Measurements from ENCODE around the gene KMT2E.

Gene KMT2E

GRCh38 chr7:105156731-105157130 lies 142.7 kb downstream of the KMT2E start (continued):
- TF ChIP-seq REST (tag by site-specific recombination; IDR thresholded peaks at IDR 0.05) = no peak
- TF ChIP-seq SALL2 (tag by site-specific recombination; IDR thresholded peaks at IDR 0.05; ENCODE audit: borderline replicate concordance) = no peak
- no peak for TF ChIP-seq ZNF791 (tag by site-specific recombination; IDR thresholded peaks at IDR 0.05)

- no peaks in the 10 kb centered on the region for H3K4me1 ChIP-seq (ENCODE audit: control insufficient read depth, insufficient read depth, low read length)
- no peak overlapping the region for H3K27ac ChIP-seq (ENCODE audit: extremely low read depth, low read depth, low read length)
- ChIA-PET POLR2A (no interaction called here), CTCF (interaction anchor here (0.7 kb wide), 2 partner anchors 8 to 1157 kb away, joined by 3 read pairs; no protein-coding TSS in a partner anchor)
- H3K9me3 ChIP-seq (ENCODE audit: control insufficient read depth, insufficient read depth, low read depth, low read length) = no peaks in the 10 kb centered on the region
- peaks cover 0 to 3% of the 10 kb centered on the region in 2 experiments; a peak in 2 of 3 replicates for H3K36me3 ChIP-seq (ENCODE audit: control insufficient read depth in 2 of 2, insufficient read depth in 1 of 2, low read length in 2 of 2)
- no peak overlapping the region for H3K4me3 ChIP-seq (ENCODE audit: low read depth, low read length)
- no peak for TF ChIP-seq ZNF146 (tag by site-specific recombination; IDR thresholded peaks at IDR 0.05)
- no peak for TF ChIP-seq KLF10 (tag by site-specific recombination; IDR thresholded peaks at IDR 0.05)
- TF ChIP-seq KLF8 (tag by site-specific recombination; IDR thresholded peaks at IDR 0.05) = no peak
- no peak for TF ChIP-seq PRDM10 (tag by site-specific recombination; IDR thresholded peaks at IDR 0.05)
- no peak for TF ChIP-seq ZNF660 (tag by site-specific recombination; IDR thresholded peaks at IDR 0.05)
- no peak for TF ChIP-seq ZNF624 (tag by site-specific recombination; IDR thresholded peaks at IDR 0.05)
- TF ChIP-seq KLF1 (tag by site-specific recombination; IDR thresholded peaks at IDR 0.05) = no peak
- no peak for TF ChIP-seq ZNF626 (tag by site-specific recombination; IDR thresholded peaks at IDR 0.05)
- no peak for TF ChIP-seq PRDM2 (tag by site-specific recombination; IDR thresholded peaks at IDR 0.05; ENCODE audit: borderline replicate concordance)
- no peak for TF ChIP-seq ZNF341 (tag by site-specific recombination; IDR thresholded peaks at IDR 0.05; ENCODE audit: low read depth)
- no peak for TF ChIP-seq GLIS1 (tag by site-specific recombination; IDR thresholded peaks at IDR 0.05)
- no peak for TF ChIP-seq SP2 (tag by site-specific recombination; IDR thresholded peaks at IDR 0.05)
- TF ChIP-seq PRDM6 (tag by site-specific recombination; IDR thresholded peaks at IDR 0.05) = no peak
Measured at GRCh38 chr7:105157278-105157677, 143.3 kb downstream of the KMT2E start.

All from HEK293 (cell line).